DND-41 (cell line): ENCODE data around the gene MFSD11.

Source experiments
- ATAC-seq: fragments of 200-7000 bp; cut with Tn5 transposase; 3 replicates; pipeline ENCODE4 v1.9.1; 2021; ENCODE audit warnings: low read depth; ENCODE audit not compliant: insufficient read depth
- DNase-seq: peaks from one replicate; pipeline ENCODE4 v3.0.0-alpha.2; 2020
- H2AFZ ChIP-seq: 2 replicates; pipeline ENCODE4 v1.6.0; 2012; ENCODE audit warnings: low read depth, low read length
- H3K27ac ChIP-seq: 2 replicates; pipeline ENCODE4 v1.5.1; 2012; ENCODE audit warnings: low read length, inconsistent platforms
- H3K27me3 ChIP-seq: fragments of 200-600 bp; sonication (generic); 2 replicates; pipeline ENCODE4 v1.6.0; 2012; ENCODE audit warnings: low read length, mild to moderate bottlenecking, inconsistent platforms; ENCODE audit not compliant: insufficient read depth, poor library complexity
- H3K36me3 ChIP-seq: 2 replicates; pipeline ENCODE4 v1.5.1; 2012; ENCODE audit warnings: low read length, inconsistent platforms; ENCODE audit not compliant: insufficient read depth
- H3K4me1 ChIP-seq: 2 replicates; pipeline ENCODE4 v1.5.1; 2012; ENCODE audit warnings: mild to moderate bottlenecking, low read length; ENCODE audit not compliant: insufficient read depth
- H3K4me2 ChIP-seq: 2 replicates; pipeline ENCODE4 v1.6.0; 2012; ENCODE audit warnings: mild to moderate bottlenecking, moderate library complexity, low read length, inconsistent platforms; ENCODE audit not compliant: insufficient read depth
- H3K4me3 ChIP-seq, 2 experiments: fragments of 200-600 bp in 1 of 2; shearing (Covaris generic) in 1 of 2; 2 replicates each; pipeline ENCODE4 v1.5.1; 2012 to 2016; ENCODE audit warnings: inconsistent platforms in 2 of 2, low read length in 2 of 2, mild to moderate bottlenecking in 2 of 2, low read depth in 1 of 2, moderate library complexity in 1 of 2
- H3K79me2 ChIP-seq: 2 replicates; pipeline ENCODE4 v1.6.0; 2012; ENCODE audit warnings: low read length, inconsistent platforms; ENCODE audit not compliant: insufficient read depth
- H3K9ac ChIP-seq: 2 replicates; pipeline ENCODE4 v1.6.0; 2012; ENCODE audit warnings: low read depth, mild to moderate bottlenecking, inconsistent platforms, low read length, moderate library complexity
- H3K9me3 ChIP-seq: 2 replicates; pipeline ENCODE4 v1.5.1; 2012; ENCODE audit warnings: low read length, moderate library complexity, mild to moderate bottlenecking, inconsistent platforms; ENCODE audit not compliant: insufficient read depth, severe bottlenecking
- H4K20me1 ChIP-seq: 2 replicates; pipeline ENCODE4 v1.6.0; 2012; ENCODE audit warnings: low read length; ENCODE audit not compliant: insufficient read depth
- CTCF ChIP-seq: IDR thresholded peaks from 2 replicates; pipeline ENCODE4 v1.5.1; 2012; ENCODE audit warnings: borderline replicate concordance, low read length, moderate library complexity, mild to moderate bottlenecking; ENCODE audit not compliant: poor library complexity, severe bottlenecking; ENCODE audit errors: extremely low read depth
- EZH2 ChIP-seq: IDR thresholded peaks from 3 replicates; pipeline ENCODE4 v1.6.1; 2012; ENCODE audit warnings: borderline replicate concordance, low read depth, mild to moderate bottlenecking, moderate library complexity, low read length, inconsistent platforms; ENCODE audit not compliant: severe bottlenecking

Gene MFSD11

GRCh38 chr17:76735006-76735405 is 2.9 kb upstream of the MFSD11 start:
- TF ChIP-seq CTCF (no peak), EZH2 (no peak)
- Histone ChIP-seq H3K9ac (peak overlapping the region; percentile 100), H3K27ac (peak overlapping the region; percentile 100), H3K9me3 (no peaks in the 10 kb centered on the region), H3K36me3 (peaks cover 64% of the 10 kb centered on the region), H2AFZ (no peak overlapping the region), H3K4me3 (peak overlapping the region; percentile 67 to 69), H3K4me1 (peaks cover 54% of the 10 kb centered on the region), H3K4me2 (peak overlapping the region; percentile 92), H3K27me3 (no peaks in the 10 kb centered on the region), H3K79me2 (peaks cover 87% of the 10 kb centered on the region), H4K20me1 (peaks cover 38% of the 10 kb centered on the region)
- ATAC-seq (no peak), DNase-seq (no peak)

GRCh38 chr17:76735586-76736348 is 2.2 kb upstream of the MFSD11 start:
- H3K36me3 ChIP-seq = peaks cover 66% of the 10 kb centered on the region

GRCh38 chr17:76736349-76737081 is 1.4 kb upstream of the MFSD11 start:
- peaks cover 87% of the 10 kb centered on the region for H3K79me2 ChIP-seq
- peak overlapping the region; percentile 67 to 69 for H3K4me3 ChIP-seq
- peaks cover 38% of the 10 kb centered on the region for H4K20me1 ChIP-seq
- peak overlapping the region; percentile 92 for H3K4me2 ChIP-seq
- H2AFZ ChIP-seq = peak overlapping the region; percentile 42; the same call in 1 of the 2 replicates
- ATAC-seq (peak; percentile 32), DNase-seq (peak; percentile 70)
- H3K36me3 ChIP-seq = peaks cover 61% of the 10 kb centered on the region
- peak overlapping the region; percentile 100 for H3K9ac ChIP-seq
- H3K9me3 ChIP-seq = no peaks in the 10 kb centered on the region
- H3K4me1 ChIP-seq = peaks cover 60% of the 10 kb centered on the region
- no peaks in the 10 kb centered on the region for H3K27me3 ChIP-seq
- no peak for TF ChIP-seq EZH2
- peak; percentile 30 for TF ChIP-seq CTCF
- peak overlapping the region; percentile 100 for H3K27ac ChIP-seq

More at GRCh38 chr17:76735586-76736348, 2.2 kb upstream of the MFSD11 start:
- peaks cover 38% of the 10 kb centered on the region for H4K20me1 ChIP-seq
- H3K4me3 ChIP-seq = peak overlapping the region; percentile 67 to 69
- H2AFZ ChIP-seq = no peak overlapping the region
- TF ChIP-seq CTCF = no peak
- TF ChIP-seq EZH2 = no peak
- no peaks in the 10 kb centered on the region for H3K9me3 ChIP-seq
- no peaks in the 10 kb centered on the region for H3K27me3 ChIP-seq
- H3K4me1 ChIP-seq = peaks cover 60% of the 10 kb centered on the region
- DNase-seq (no peak), ATAC-seq (no peak)
- peak overlapping the region; percentile 100 for H3K9ac ChIP-seq
- peak overlapping the region; percentile 92 for H3K4me2 ChIP-seq
- peak overlapping the region; percentile 100 for H3K27ac ChIP-seq
- H3K79me2 ChIP-seq = peaks cover 87% of the 10 kb centered on the region
